Aorta (tissue), 5 donors: ENCODE results near the gene CDK6. TPM values are rescaled to one million over a fixed set of nuclear protein-coding genes. Genes with fewer than 3 reads are reported as not detected.

Experiments used
- ATAC-seq: fragments of 200-7000 bp; cut with Tn5 transposase; one replicate; pipeline ENCODE4 v1.9.1; 2022; ENCODE audit warnings: moderate library complexity; ENCODE audit not compliant: low FRiP score
- DNase-seq, 2 donors: peaks; one replicate each; pipeline ENCODE4 v3.0.0-alpha.2; 2020
- H3K27ac ChIP-seq, 2 donors: one replicate each; pipeline ENCODE4 v1.5.1; 2013; ENCODE audit warnings: low read length in 2 of 2, mild to moderate bottlenecking in 2 of 2, moderate library complexity in 2 of 2, control low read depth in 1 of 2, inconsistent platforms in 1 of 2, low read depth in 1 of 2
- H3K27me3 ChIP-seq, 2 donors: one replicate each; pipeline ENCODE4 v1.6.1; 2013; ENCODE audit warnings: control low read depth in 1 of 2, low read length in 1 of 2, mild to moderate bottlenecking in 1 of 2, moderate library complexity in 1 of 2; ENCODE audit not compliant: insufficient read depth in 2 of 2, control insufficient read depth in 1 of 2
- H3K36me3 ChIP-seq, 2 donors: one replicate each; pipeline ENCODE4 v1.6.1; 2013; ENCODE audit warnings: control low read depth in 1 of 2, low read length in 1 of 2, mild to moderate bottlenecking in 1 of 2; ENCODE audit not compliant: insufficient read depth in 2 of 2, control insufficient read depth in 1 of 2
- H3K4me1 ChIP-seq, 2 donors: one replicate each; pipeline ENCODE4 v1.6.1; 2013; ENCODE audit warnings: low read length in 2 of 2, control low read depth in 1 of 2, mild to moderate bottlenecking in 1 of 2, moderate library complexity in 1 of 2; ENCODE audit not compliant: insufficient read depth in 2 of 2, control insufficient read depth in 1 of 2
- H3K4me3 ChIP-seq, 2 donors: one replicate each; pipeline ENCODE4 v1.5.1; 2013; ENCODE audit warnings: low read length in 2 of 2, control low read depth in 1 of 2, mild to moderate bottlenecking in 1 of 2
- H3K9me3 ChIP-seq: one replicate; pipeline ENCODE4 v1.6.1; 2013; ENCODE audit warnings: mild to moderate bottlenecking, low read length; ENCODE audit not compliant: control insufficient read depth
- WGBS, 2 donors: extraction: QIAGEN DNeasy Blood & Tissue Kit; methylation state at CpG; one replicate each; pipeline ENCODE4 v1.1.7; 2013; 5-methylcytosine and 5-hydroxymethylcytosine counted together
- intact Hi-C, 2 donors: fragments of 100-400 bp; cut with DNase I; formaldehyde crosslinking; loops; one replicate each; pipeline versions ENCODE4 v1.14.2 to v1.15.0; 2022
- polyA plus RNA-seq, 2 donors: library from polyadenylated mRNA; stranded (reverse); fragments of 200-250 nt; gene quantifications; one replicate each; pipeline ENCODE4 v1.2.3, GENCODE V29; 2013
- total RNA-seq, 2 donors: library from RNA; stranded (reverse); fragmentation: NEBNext Ultra II Directional; extraction: Animal tissue kit (Norgen Biotek cat#: 25700); gene quantifications; one replicate each; pipeline ENCODE4 v1.2.1, GENCODE V29; 2021
- donor health status: healthy with polysubstance abuse.
- donor health status: Bipolar disorder and iron deficiency.
- donor health status: DM: no; HTN: no; CAD: no.
- donor health status: DM: no; HTN: no; CAD: no.
- donor health status: DM: yes; HTN: yes; CAD: no.

CDK6 gene
- total and polyA plus RNA-seq, 4 donors = 2.8 to 26.0 (median 11.4) TPM

DNA sequence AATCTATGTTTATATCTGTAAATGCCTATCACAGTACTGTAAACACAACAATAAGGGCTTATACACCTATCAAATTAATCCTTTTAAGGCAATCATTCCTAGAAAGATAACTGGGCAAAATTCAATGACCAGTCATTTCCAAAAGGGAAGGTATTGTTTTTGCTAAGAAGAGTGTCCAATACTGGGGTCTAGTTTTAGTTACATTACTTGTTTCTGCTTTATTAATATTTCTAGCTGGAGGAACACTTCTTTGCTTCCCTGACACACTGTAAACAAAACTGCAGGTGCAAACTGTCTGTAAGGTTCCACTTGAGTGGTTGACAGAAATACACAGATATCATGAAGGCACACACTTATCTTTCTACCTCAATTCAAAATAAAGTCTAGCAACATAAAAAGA is 162.0 kb downstream of the CDK6 start:
- H3K4me1 ChIP-seq = no peaks in the 10 kb centered on the region
- no peaks in the 10 kb centered on the region for H3K36me3 ChIP-seq
- intact Hi-C loops = no loop called here
- no peak overlapping the region for H3K27ac ChIP-seq
- H3K4me3 ChIP-seq = no peak overlapping the region
- no peaks in the 10 kb centered on the region for H3K9me3 ChIP-seq
- ATAC-seq (no peak), DNase-seq (no peak)
- H3K27me3 ChIP-seq = no peaks in the 10 kb centered on the region

GRCh38 chr7:92671505-92672169 is 164.7 kb downstream of the CDK6 start:
- Histone ChIP-seq H3K4me3 (no peak overlapping the region), H3K27me3 (no peaks in the 10 kb centered on the region), H3K9me3 (no peaks in the 10 kb centered on the region), H3K36me3 (no peaks in the 10 kb centered on the region), H3K4me1 (no peaks in the 10 kb centered on the region), H3K27ac (no peak overlapping the region)
- intact Hi-C loops = no loop called here
- 89 to 93% methylated on average over 6 of the region's 6 CpGs for WGBS, 2 donors
- no peak for DNase-seq
- no peak for ATAC-seq

DNA sequence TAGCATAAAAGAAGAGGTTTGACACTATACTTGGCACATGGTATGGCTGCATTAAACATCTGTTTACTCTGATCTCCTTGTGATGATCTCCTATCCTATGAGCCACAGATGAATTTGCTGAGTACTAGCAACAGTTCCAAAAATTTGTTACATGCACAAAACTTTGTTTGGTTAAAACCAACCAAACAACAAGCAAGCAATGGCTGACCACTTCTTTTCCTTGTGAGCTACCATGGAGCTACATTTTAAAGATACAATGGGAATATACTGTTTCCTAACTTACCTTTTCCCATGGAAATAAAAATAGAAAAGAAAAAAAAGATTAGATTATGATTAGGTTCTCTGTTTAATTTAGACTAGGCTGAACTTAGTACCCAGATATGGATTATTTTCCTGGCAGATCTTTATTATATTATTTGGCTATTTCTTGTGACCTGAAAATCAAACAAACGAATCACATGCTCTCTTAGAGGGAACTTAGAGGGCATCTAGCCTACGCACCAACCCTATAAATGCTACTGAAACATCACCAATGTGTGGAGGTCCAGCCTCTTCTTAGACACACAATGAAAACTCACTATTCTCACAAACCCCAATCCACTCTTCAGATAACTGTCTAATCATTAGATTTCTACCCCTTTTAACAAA is 166.0 kb downstream of the CDK6 start:
- H3K36me3 ChIP-seq = no peaks in the 10 kb centered on the region
- H3K4me1 ChIP-seq = no peaks in the 10 kb centered on the region
- no peaks in the 10 kb centered on the region for H3K9me3 ChIP-seq
- WGBS, 2 donors = 75 to 84% methylated on average over 2 of the region's 2 CpGs
- H3K27me3 ChIP-seq = no peaks in the 10 kb centered on the region
- intact Hi-C loops = no loop called here
- no peak overlapping the region for H3K4me3 ChIP-seq
- ATAC-seq = no peak
- DNase-seq = no peak
- H3K27ac ChIP-seq = no peak overlapping the region

- DNase-seq (no peak), ATAC-seq (peak; percentile 48)
- intact Hi-C loops = no loop called here
- no peaks in the 10 kb centered on the region for H3K9me3 ChIP-seq
- H3K27me3 ChIP-seq = no peaks in the 10 kb centered on the region
- WGBS, 2 donors = 31 to 40% methylated on average over 3 of the region's 3 CpGs
- no peak overlapping the region for H3K27ac ChIP-seq
- no peaks in the 10 kb centered on the region for H3K36me3 ChIP-seq
- no peaks in the 10 kb centered on the region for H3K4me1 ChIP-seq
- H3K4me3 ChIP-seq = no peak overlapping the region
Observed at GRCh38 chr7:92669616-92670165, 166.7 kb downstream of the CDK6 start.

DNA sequence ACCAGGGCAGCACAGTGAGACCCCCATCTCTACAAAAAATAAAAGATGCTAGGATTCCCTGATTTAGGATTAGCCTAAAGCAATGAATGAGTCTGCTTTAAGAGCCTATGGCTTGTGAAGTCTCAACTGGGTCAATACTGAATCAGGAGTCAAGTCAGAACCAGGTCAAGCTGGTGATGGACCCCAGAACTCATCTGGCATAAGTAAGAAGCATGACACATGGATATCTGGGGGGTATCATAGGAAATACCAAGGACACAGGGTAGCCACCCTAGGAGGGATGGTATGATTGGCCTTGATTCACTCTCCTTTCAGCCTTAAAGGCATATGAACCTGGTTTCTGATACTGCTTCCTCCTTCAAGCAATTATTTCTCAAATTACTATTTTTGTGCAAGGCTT is 167.8 kb downstream of the CDK6 start:
- intact Hi-C loops = no loop called here
- Histone ChIP-seq H3K36me3 (no peaks in the 10 kb centered on the region), H3K4me1 (no peaks in the 10 kb centered on the region), H3K27me3 (no peaks in the 10 kb centered on the region), H3K9me3 (no peaks in the 10 kb centered on the region), H3K4me3 (no peak overlapping the region), H3K27ac (no peak overlapping the region)
- ATAC-seq (no peak), DNase-seq (no peak)

DNA sequence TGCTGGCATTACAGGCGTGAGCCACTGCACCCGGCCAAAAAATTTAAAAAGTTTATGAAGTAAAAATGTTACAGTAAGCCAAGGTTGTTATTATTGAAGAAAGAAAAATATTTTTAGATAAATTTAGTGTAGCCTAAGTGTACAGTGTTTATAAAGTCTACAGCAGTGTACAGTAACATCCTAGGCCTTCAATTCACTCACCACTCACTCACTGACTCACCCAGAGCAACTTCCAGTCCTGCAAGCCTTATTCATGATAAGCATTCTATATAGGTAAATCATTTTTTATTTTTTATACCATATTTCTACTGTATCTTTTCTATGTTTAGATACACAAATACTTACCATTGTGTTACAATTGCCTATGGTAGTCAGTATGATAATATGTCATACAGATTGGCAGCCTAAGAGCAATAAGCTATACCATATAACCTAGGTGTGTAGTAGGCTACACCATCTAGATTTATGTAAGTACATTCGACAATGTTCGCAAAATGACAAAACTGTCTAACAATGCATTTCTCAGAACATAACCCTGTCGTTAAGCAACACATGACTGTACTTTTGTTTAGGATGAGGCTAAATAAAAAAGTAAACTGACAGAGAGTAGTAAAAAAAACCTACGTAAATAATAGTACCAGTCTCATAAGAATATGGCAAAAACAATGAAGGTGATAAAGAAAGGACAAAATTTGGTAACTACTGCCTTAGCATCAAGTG is 168.4 kb downstream of the CDK6 start:
- DNase-seq (no peak), ATAC-seq (no peak)
- no peaks in the 10 kb centered on the region for H3K4me1 ChIP-seq
- no peak overlapping the region for H3K4me3 ChIP-seq
- intact Hi-C loops = no loop called here
- no peak overlapping the region for H3K27ac ChIP-seq
- H3K9me3 ChIP-seq = no peaks in the 10 kb centered on the region
- whole genome bisulfite sequencing, 2 donors = 67 to 69% methylated on average over 6 of the region's 6 CpGs
- H3K36me3 ChIP-seq = no peaks in the 10 kb centered on the region
- no peaks in the 10 kb centered on the region for H3K27me3 ChIP-seq

- Histone ChIP-seq H3K27me3 (no peaks in the 10 kb centered on the region), H3K4me3 (no peak overlapping the region), H3K36me3 (no peaks in the 10 kb centered on the region), H3K9me3 (no peaks in the 10 kb centered on the region), H3K4me1 (no peaks in the 10 kb centered on the region), H3K27ac (no peak overlapping the region)
- 93 to 94% methylated on average over 2 of the region's 2 CpGs for WGBS, 2 donors
- no peak for DNase-seq
- intact Hi-C loops = no loop called here
- ATAC-seq = no peak
Observed at GRCh38 chr7:92665926-92666325, 170.4 kb downstream of the CDK6 start.

DNA sequence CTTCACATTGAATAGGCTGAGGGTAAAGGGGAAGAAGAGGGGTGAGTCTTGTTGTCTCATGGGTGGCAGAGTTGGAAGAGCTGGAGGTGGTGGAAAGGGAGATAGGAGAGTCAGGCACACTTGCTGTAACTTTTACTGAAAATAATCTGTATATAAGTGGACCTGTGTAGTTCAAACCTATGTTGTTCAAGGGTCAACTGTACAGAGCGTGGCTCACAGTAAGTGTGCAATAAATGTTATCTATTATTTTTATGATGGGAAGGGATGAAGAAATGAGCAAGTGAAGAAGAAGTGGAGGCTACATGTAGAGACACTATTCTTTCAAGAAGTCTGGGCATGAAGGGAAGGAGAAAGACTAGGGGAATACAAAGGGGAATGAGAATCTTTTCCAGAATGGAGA is 174.7 kb downstream of the CDK6 start:
- WGBS, 2 donors = 95 to 100% methylated on average over 1 of the region's 1 CpG
- Histone ChIP-seq H3K4me1 (no peaks in the 10 kb centered on the region), H3K36me3 (no peaks in the 10 kb centered on the region), H3K27ac (no peak overlapping the region), H3K27me3 (no peaks in the 10 kb centered on the region), H3K9me3 (no peaks in the 10 kb centered on the region), H3K4me3 (no peak overlapping the region)
- intact Hi-C loops = no loop called here
- DNase-seq (no peak), ATAC-seq (no peak)

- Histone ChIP-seq H3K4me3 (no peak overlapping the region), H3K27ac (no peak overlapping the region), H3K9me3 (no peaks in the 10 kb centered on the region), H3K36me3 (no peaks in the 10 kb centered on the region), H3K27me3 (no peaks in the 10 kb centered on the region), H3K4me1 (no peaks in the 10 kb centered on the region)
- 89 to 95% methylated on average over 4 of the region's 4 CpGs for WGBS, 2 donors
- intact Hi-C loops = no loop called here
- ATAC-seq = no peak
- DNase-seq = no peak
Observed at GRCh38 chr7:92658671-92659070, 177.7 kb downstream of the CDK6 start.
